OCI-LY1 (cell line): ENCODE measurements around the gene VTCN1.

ENCODE experiments used
- EZH2 ChIP-seq: fragments of 200-600 bp; sonication (generic), shearing (Covaris generic); IDR thresholded peaks from 2 replicates; pipeline ENCODE4 v1.8.0; 2017; ENCODE audit warnings: borderline replicate concordance, mixed run types, mild to moderate bottlenecking, antibody characterized with exemption, low read length, moderate library complexity, mixed read lengths
- TF ChIP-seq, protein P1 (sequence below): fragments of 200-600 bp; sonication (generic), shearing (Covaris generic); IDR thresholded peaks from 2 replicates; pipeline ENCODE4 v1.5.1; 2017; ENCODE audit warnings: mild to moderate bottlenecking, antibody characterized with exemption, low read length, moderate library complexity, mixed read lengths

DNA sequence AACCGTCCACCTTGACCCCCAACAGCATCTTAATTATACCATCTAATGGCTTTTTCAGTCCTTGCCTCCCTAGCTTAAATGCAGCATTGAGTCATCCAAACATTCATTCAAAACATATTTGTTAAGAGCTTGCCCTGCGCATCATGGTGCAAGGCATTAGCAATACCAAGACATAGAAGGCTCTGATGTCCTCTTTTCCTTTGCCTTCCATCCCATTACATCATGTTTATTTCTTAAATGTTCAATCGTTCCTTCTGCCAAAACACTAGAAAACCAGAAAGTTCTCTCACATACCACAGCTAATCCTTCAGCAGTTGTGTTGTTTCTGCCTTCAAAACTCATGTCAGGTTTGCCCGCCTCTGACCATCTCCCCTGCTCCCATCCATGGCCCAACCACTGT is 29.8 kb upstream of the VTCN1 start:
- TF ChIP-seq, protein P1, sequence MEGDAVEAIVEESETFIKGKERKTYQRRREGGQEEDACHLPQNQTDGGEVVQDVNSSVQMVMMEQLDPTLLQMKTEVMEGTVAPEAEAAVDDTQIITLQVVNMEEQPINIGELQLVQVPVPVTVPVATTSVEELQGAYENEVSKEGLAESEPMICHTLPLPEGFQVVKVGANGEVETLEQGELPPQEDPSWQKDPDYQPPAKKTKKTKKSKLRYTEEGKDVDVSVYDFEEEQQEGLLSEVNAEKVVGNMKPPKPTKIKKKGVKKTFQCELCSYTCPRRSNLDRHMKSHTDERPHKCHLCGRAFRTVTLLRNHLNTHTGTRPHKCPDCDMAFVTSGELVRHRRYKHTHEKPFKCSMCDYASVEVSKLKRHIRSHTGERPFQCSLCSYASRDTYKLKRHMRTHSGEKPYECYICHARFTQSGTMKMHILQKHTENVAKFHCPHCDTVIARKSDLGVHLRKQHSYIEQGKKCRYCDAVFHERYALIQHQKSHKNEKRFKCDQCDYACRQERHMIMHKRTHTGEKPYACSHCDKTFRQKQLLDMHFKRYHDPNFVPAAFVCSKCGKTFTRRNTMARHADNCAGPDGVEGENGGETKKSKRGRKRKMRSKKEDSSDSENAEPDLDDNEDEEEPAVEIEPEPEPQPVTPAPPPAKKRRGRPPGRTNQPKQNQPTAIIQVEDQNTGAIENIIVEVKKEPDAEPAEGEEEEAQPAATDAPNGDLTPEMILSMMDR: no peak
- no peak for TF ChIP-seq EZH2
